OCI-LY7 (cell line): Measurements from ENCODE around the gene DIAPH1. TPM values are rescaled to one million over a fixed set of nuclear protein-coding genes. Genes with fewer than 3 reads are reported as not detected.

Source experiments
- BruUV-seq: library from RNA; stranded (reverse); fragments of 400-500 nt; replicated peaks from 2 replicates; lab custom pipeline; 2021; lab: Mats Ljungman, UMichigan
- CTCF ChIA-PET: fragments of 300-600 bp; sonication (Branson Sonifier 250); formaldehyde crosslinking; loops from one replicate; lab custom pipeline; 2022; ENCODE audit warnings: antibody characterized with exemption; ENCODE audit not compliant: unreplicated experiment; lab: Charles Lee
- POLR2A ChIA-PET: fragments of 300-600 bp; sonication (Branson Sonifier 250); formaldehyde crosslinking; loops from one replicate; lab custom pipeline; 2022; ENCODE audit warnings: antibody characterized with exemption; lab: Charles Lee
- DNase-seq: peaks from one replicate; pipeline ENCODE4 v3.0.0-alpha.2; 2015; ENCODE audit warnings: low spot score
- H2AFZ ChIP-seq: fragments of 200-600 bp; sonication (generic), shearing (Covaris generic); 2 replicates; pipeline ENCODE4 v1.6.1; 2014; ENCODE audit warnings: mild to moderate bottlenecking, antibody characterized with exemption, low read length, moderate library complexity
- H3K27ac ChIP-seq: fragments of 200-600 bp; sonication (generic); 2 replicates; pipeline ENCODE4 v1.5.1; 2014; ENCODE audit warnings: mixed run types, low read depth, mild to moderate bottlenecking, moderate library complexity, low read length, inconsistent platforms; ENCODE audit not compliant: poor library complexity, severe bottlenecking
- H3K36me3 ChIP-seq: fragments of 200-600 bp; sonication (generic); 2 replicates; pipeline ENCODE4 v1.6.1; 2014; ENCODE audit warnings: mild to moderate bottlenecking, antibody characterized with exemption, low read length, moderate library complexity, mixed read lengths; ENCODE audit not compliant: insufficient read depth
- H3K4me1 ChIP-seq: fragments of 200-600 bp; sonication (generic); 2 replicates; pipeline ENCODE4 v1.5.1; 2014; ENCODE audit warnings: mild to moderate bottlenecking, low read length; ENCODE audit not compliant: insufficient read depth, poor library complexity, severe bottlenecking
- H3K4me2 ChIP-seq: fragments of 200-600 bp; sonication (generic); 2 replicates; pipeline ENCODE4 v1.6.1; 2014; ENCODE audit warnings: mild to moderate bottlenecking, low read length
- H3K4me3 ChIP-seq: fragments of 200-600 bp; sonication (generic); 2 replicates; pipeline ENCODE4 v1.5.1; 2014; ENCODE audit warnings: mild to moderate bottlenecking, low read depth, low read length; ENCODE audit not compliant: poor library complexity, severe bottlenecking
- H3K79me2 ChIP-seq: fragments of 200-600 bp; sonication (generic); 2 replicates; pipeline ENCODE4 v1.6.1; 2016; ENCODE audit warnings: low read depth, mild to moderate bottlenecking, low read length, moderate library complexity, mixed read lengths; ENCODE audit not compliant: insufficient read depth
- H3K9me2 ChIP-seq: fragments of 200-600 bp; sonication (generic); 2 replicates; pipeline ENCODE4 v1.6.1; 2016; ENCODE audit warnings: mild to moderate bottlenecking, low read length, mixed read lengths; ENCODE audit not compliant: insufficient read depth
- H3K9me3 ChIP-seq: fragments of 200-600 bp; sonication (generic); 2 replicates; pipeline ENCODE4 v1.6.1; 2014; ENCODE audit warnings: mild to moderate bottlenecking, mixed run types, low read length, mixed read lengths
- H4K20me1 ChIP-seq: fragments of 200-600 bp; sonication (generic); 2 replicates; pipeline ENCODE4 v1.6.1; 2014; ENCODE audit warnings: mild to moderate bottlenecking, antibody characterized with exemption, low read length, moderate library complexity, mixed read lengths; ENCODE audit not compliant: insufficient read depth
- EZH2phosphoT487 ChIP-seq: fragments of 200-600 bp; sonication (generic); IDR thresholded peaks from 2 replicates; pipeline ENCODE4 v1.6.1; 2018; ENCODE audit warnings: low read depth, borderline replicate concordance, mild to moderate bottlenecking, mixed run types, antibody characterized with exemption, low read length, moderate library complexity, mixed read lengths
- intact Hi-C: fragments of 100-400 bp; cut with micrococcal nuclease; formaldehyde crosslinking; loops from one replicate; pipeline ENCODE4 v1.10.0; 2022; ENCODE audit not compliant: unreplicated experiment
- total RNA-seq, 2 experiments: library from RNA; depleted of rRNA in 1 of 2; stranded (reverse); fragments of >200 nt in 1 of 2; shearing (Covaris generic) in 1 of 2; gene quantifications; 2 replicates each; pipeline ENCODE4 v1.2.3, GENCODE V29; 2014 to 2022
- TF ChIP-seq, protein P1 (sequence below): fragments of 200-600 bp; sonication (generic); conservative IDR thresholded peaks from 2 replicates; pipeline ENCODE4 v1.5.1; 2014; ENCODE audit warnings: mild to moderate bottlenecking, antibody characterized with exemption, low read length, moderate library complexity, mixed read lengths

DIAPH1 gene
- total RNA-seq, 2 experiments from 2014 or later = 78.8 to 174 TPM

GRCh38 chr5:141508798-141509611 is 109.8 kb downstream of the DIAPH1 start:
- BruUV-seq = no TSS peak
- H3K9me3 ChIP-seq = no peaks in the 10 kb centered on the region
- peak overlapping the region; percentile 65 for H3K4me3 ChIP-seq
- H2AFZ ChIP-seq = no peak overlapping the region
- peak overlapping the region; percentile 94 for H3K4me2 ChIP-seq
- CTCF ChIA-PET = interaction anchor here (0.6 to 9.6 kb wide), 8 partner anchors 18 to 79 kb away, joined by 3 to 138 read pairs (median 4); partner anchors contain the start of gene PCDHGC3
- peak; percentile 75 for DNase-seq
- POLR2A ChIA-PET = interaction anchor here (0.5 to 17.7 kb wide), 9 partner anchors 17 to 1896 kb away, joined by 3 to 328 read pairs (median 5); partner anchors contain the start of genes PCDHGC3 and PCDHGC4
- peaks cover 100% of the 10 kb centered on the region for H3K4me1 ChIP-seq
- H3K9me2 ChIP-seq = no peaks in the 10 kb centered on the region
- intact Hi-C loops = no loop called here
- peaks cover 15% of the 10 kb centered on the region; the same call in 1 of the 2 replicates for H3K79me2 ChIP-seq
- no peaks in the 10 kb centered on the region for H4K20me1 ChIP-seq
- peak overlapping the region; percentile 99 for H3K27ac ChIP-seq
- peaks cover 46% of the 10 kb centered on the region for H3K36me3 ChIP-seq
- TF ChIP-seq EZH2phosphoT487 = no peak

GRCh38 chr5:141508440-141508797 is 110.4 kb downstream of the DIAPH1 start:
- Histone ChIP-seq H3K9me2 (no peaks in the 10 kb centered on the region), H2AFZ (no peak overlapping the region), H3K4me3 (peak overlapping the region; percentile 65), H3K27ac (peak overlapping the region; percentile 99), H3K36me3 (peaks cover 46% of the 10 kb centered on the region), H4K20me1 (no peaks in the 10 kb centered on the region), H3K9me3 (no peaks in the 10 kb centered on the region), H3K4me1 (peaks cover 100% of the 10 kb centered on the region), H3K4me2 (peak overlapping the region; percentile 94), H3K79me2 (peaks cover 15% of the 10 kb centered on the region; the same call in 1 of the 2 replicates)
- DNase-seq = peak; percentile 50
- intact Hi-C loops = no loop called here
- ChIA-PET POLR2A (interaction anchor here (0.5 to 17.7 kb wide), 10 partner anchors 17 to 807 kb away, joined by 3 to 328 read pairs (median 5); partner anchors contain the start of genes PCDHGC3 and PCDHGC4), CTCF (interaction anchor here (1.2 to 9.6 kb wide), 5 partner anchors 18 to 50 kb away, joined by 3 to 138 read pairs (median 7); partner anchors contain the start of gene PCDHGC3)
- TF ChIP-seq, protein P1, sequence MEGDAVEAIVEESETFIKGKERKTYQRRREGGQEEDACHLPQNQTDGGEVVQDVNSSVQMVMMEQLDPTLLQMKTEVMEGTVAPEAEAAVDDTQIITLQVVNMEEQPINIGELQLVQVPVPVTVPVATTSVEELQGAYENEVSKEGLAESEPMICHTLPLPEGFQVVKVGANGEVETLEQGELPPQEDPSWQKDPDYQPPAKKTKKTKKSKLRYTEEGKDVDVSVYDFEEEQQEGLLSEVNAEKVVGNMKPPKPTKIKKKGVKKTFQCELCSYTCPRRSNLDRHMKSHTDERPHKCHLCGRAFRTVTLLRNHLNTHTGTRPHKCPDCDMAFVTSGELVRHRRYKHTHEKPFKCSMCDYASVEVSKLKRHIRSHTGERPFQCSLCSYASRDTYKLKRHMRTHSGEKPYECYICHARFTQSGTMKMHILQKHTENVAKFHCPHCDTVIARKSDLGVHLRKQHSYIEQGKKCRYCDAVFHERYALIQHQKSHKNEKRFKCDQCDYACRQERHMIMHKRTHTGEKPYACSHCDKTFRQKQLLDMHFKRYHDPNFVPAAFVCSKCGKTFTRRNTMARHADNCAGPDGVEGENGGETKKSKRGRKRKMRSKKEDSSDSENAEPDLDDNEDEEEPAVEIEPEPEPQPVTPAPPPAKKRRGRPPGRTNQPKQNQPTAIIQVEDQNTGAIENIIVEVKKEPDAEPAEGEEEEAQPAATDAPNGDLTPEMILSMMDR = no peak
- no peak for TF ChIP-seq EZH2phosphoT487
- BruUV-seq = no TSS peak

- H3K9me3 ChIP-seq = no peaks in the 10 kb centered on the region
- H2AFZ ChIP-seq = no peak overlapping the region
- H3K27ac ChIP-seq = peak overlapping the region; percentile 99
- no peaks in the 10 kb centered on the region for H3K9me2 ChIP-seq
- ChIA-PET POLR2A (interaction anchor here (0.6 to 17.7 kb wide), 13 partner anchors 8 to 898 kb away, joined by 3 to 328 read pairs (median 5); partner anchors contain the start of genes PCDHGB3, PCDHGC3, PCDHGC4 and PCDHGC5), CTCF (interaction anchor here (0.8 to 9.6 kb wide), 6 partner anchors 19 to 42 kb away, joined by 3 to 138 read pairs (median 4); partner anchors contain the start of gene PCDHGC3)
- DNase-seq = peak; percentile 90
- peak overlapping the region; percentile 65 for H3K4me3 ChIP-seq
- H3K4me2 ChIP-seq = peak overlapping the region; percentile 94
- H3K36me3 ChIP-seq = peaks cover 50% of the 10 kb centered on the region
- H3K79me2 ChIP-seq = peaks cover 15% of the 10 kb centered on the region; the same call in 1 of the 2 replicates
- TF ChIP-seq, protein P1 = no peak
- TF ChIP-seq EZH2phosphoT487 = no peak
- peaks cover 96% of the 10 kb centered on the region for H3K4me1 ChIP-seq
- H4K20me1 ChIP-seq = no peaks in the 10 kb centered on the region
- BruUV-seq = no TSS peak
- intact Hi-C loops = loop anchor here (1.0 to 2.0 kb wide), 4 partner anchors 22 to 49 kb away; partner anchors contain the start of gene PCDHGC3
Observed at GRCh38 chr5:141507387-141508091, 111.3 kb downstream of the DIAPH1 start.
